Measurements from ENCODE around the gene STARD4. TPM values are rescaled to one million over a fixed set of nuclear protein-coding genes. Genes with fewer than 3 reads are reported as not detected.

Gene STARD4
- total and polyA plus RNA-seq, 9 of the 15 experiments (the other 6 are each of a cell fraction or from before 2014, with no cell fraction given): 28.4 to 88.0 (median 34.0) TPM

- no peak for TF ChIP-seq THAP12 (CRISPR knock-in tag; IDR thresholded peaks at IDR 0.05)
- TF ChIP-seq NCOA1 (IDR thresholded peaks at IDR 0.05; ENCODE audit: low read depth): peak; percentile 83
- no peak for TF ChIP-seq NR1H2 (CRISPR knock-in tag; IDR thresholded peaks at IDR 0.05)
- no peak for TF ChIP-seq ZNF551 (CRISPR knock-in tag; IDR thresholded peaks at IDR 0.05)
- TF ChIP-seq MIER1 (IDR thresholded peaks at IDR 0.05; ENCODE audit: low read depth): peak; percentile 51; the same call in 1 of the 2 replicates
- no peak for TF ChIP-seq SNRNP70 (optimal IDR thresholded peaks at IDR 0.05; ENCODE audit: low read depth, low read length)
- TF ChIP-seq SFPQ (IDR thresholded peaks at IDR 0.05; ENCODE audit: low read depth, low read length): no peak
- TF ChIP-seq NR2F6 (CRISPR knock-in tag; IDR thresholded peaks at IDR 0.05): no peak
- peak; percentile 66 for TF ChIP-seq ZBTB12 (CRISPR knock-in tag; IDR thresholded peaks at IDR 0.05)
- TF ChIP-seq PTTG1 (tag; IDR thresholded peaks at IDR 0.05; ENCODE audit: low read depth): no peak
- TF ChIP-seq DMBX1 (CRISPR knock-in tag; IDR thresholded peaks at IDR 0.05; ENCODE audit: borderline replicate concordance): no peak
- no peak for TF ChIP-seq ZFX (CRISPR knock-in tag; IDR thresholded peaks at IDR 0.05)
- TF ChIP-seq KDM1A (IDR thresholded peaks at IDR 0.05): peak; percentile 80 to 82; a peak in 3 of 4 replicates
- no peak for TF ChIP-seq TCF7L2 (IDR thresholded peaks at IDR 0.05; ENCODE audit: low read depth, low read length)
- TF ChIP-seq, protein P1, sequence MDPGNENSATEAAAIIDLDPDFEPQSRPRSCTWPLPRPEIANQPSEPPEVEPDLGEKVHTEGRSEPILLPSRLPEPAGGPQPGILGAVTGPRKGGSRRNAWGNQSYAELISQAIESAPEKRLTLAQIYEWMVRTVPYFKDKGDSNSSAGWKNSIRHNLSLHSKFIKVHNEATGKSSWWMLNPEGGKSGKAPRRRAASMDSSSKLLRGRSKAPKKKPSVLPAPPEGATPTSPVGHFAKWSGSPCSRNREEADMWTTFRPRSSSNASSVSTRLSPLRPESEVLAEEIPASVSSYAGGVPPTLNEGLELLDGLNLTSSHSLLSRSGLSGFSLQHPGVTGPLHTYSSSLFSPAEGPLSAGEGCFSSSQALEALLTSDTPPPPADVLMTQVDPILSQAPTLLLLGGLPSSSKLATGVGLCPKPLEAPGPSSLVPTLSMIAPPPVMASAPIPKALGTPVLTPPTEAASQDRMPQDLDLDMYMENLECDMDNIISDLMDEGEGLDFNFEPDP (CRISPR knock-in tag; IDR thresholded peaks at IDR 0.05): no peak
- TF ChIP-seq NCOA6 (IDR thresholded peaks at IDR 0.05): 0 out of 2 replicates have a peak, but pooled peaks have one; percentile 14
- no peak for TF ChIP-seq TSC22D4 (tag; IDR thresholded peaks at IDR 0.05)
- TF ChIP-seq RFX1 (IDR thresholded peaks at IDR 0.05): no peak
- TF ChIP-seq PHF8 (IDR thresholded peaks at IDR 0.05; ENCODE audit: borderline replicate concordance, low read length): no peak; the same call in 1 of the 2 replicates
- no peak for TF ChIP-seq POLR3A (IDR thresholded peaks at IDR 0.05; ENCODE audit: borderline replicate concordance, extremely low read depth, insufficient read depth, insufficient read length)
- TF ChIP-seq FIP1L1 (IDR thresholded peaks at IDR 0.05; ENCODE audit: low read depth, low read length, poor library complexity, severe bottlenecking): no peak
- no peak for TF ChIP-seq RHOXF2B (CRISPR knock-in tag; conservative IDR thresholded peaks at IDR 0.05)
- TF ChIP-seq XRCC3 (IDR thresholded peaks at IDR 0.05): no peak
- TF ChIP-seq TEAD2 (tag; IDR thresholded peaks at IDR 0.05): no peak
- TF ChIP-seq BCL6 (CRISPR knock-in tag; IDR thresholded peaks at IDR 0.05): no peak
Measured at GRCh38 chr5:111530298-111530740, 18.0 kb upstream of the STARD4 start (continued).

Data from K562 (cell line).